ENCODE data around the gene PLSCR2.

The PLSCR2 gene

GRCh38 chr3:146471012-146471411, 1.7 kb upstream of the PLSCR2 start:
- H4K8ac ChIP-seq (ENCODE audit: low read depth, low read length) = no peak overlapping the region
- no CpG with 5 or more reads among the region's 1 CpG for WGBS (ENCODE audit: extremely low coverage, insufficient coverage, insufficient read length)
- H3K23ac ChIP-seq (ENCODE audit: low read length) = no peak overlapping the region

DNA sequence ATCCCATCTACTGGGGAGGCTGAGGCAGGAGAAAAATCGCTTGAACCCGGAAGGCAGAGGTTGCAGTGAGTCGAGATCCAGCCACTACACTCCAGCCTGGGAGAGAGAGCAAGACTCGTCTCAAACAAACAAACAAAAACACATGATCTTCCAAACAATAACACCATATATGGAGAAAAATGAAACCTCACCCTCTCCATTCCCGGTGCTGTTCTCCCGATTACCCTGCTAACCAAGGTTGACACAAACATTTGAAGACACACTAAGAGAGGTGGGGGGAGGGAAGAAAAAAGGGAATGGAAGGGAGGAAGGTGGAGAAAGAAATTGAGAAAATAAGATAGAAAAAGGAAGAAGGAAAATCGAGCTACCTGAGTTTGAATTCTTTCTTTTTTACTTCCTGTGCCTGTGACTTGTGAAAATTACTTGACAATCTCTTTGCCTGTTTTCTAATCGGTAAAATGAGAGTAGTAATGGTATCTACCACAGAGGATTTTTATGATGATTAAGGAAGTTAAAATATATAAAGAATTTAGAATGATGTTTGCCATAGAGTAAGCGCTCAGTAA, 1.1 kb upstream of the PLSCR2 start:
- no peak overlapping the region for H4K91ac ChIP-seq (ENCODE audit: low read depth, low read length)
- 100% methylated on average over 1 of the region's 9 CpGs for WGBS (ENCODE audit: extremely low coverage, insufficient coverage, insufficient read length)
- no peak overlapping the region for H2BK5ac ChIP-seq (ENCODE audit: low read depth, low read length, poor library complexity)
- DNase-seq = no peak
- H3K23ac ChIP-seq (ENCODE audit: low read length) = no peak overlapping the region
- H3K9me3 ChIP-seq (ENCODE audit: insufficient read depth, low read depth, low read length) = no peaks in the 10 kb centered on the region
- H2AFZ ChIP-seq (ENCODE audit: insufficient read depth, low read length, poor library complexity) = no peak overlapping the region
- H3K4ac ChIP-seq (ENCODE audit: low read depth, low read length) = no peak overlapping the region
- H3K79me1 ChIP-seq (ENCODE audit: low read length) = no peaks in the 10 kb centered on the region
- no peak overlapping the region for H4K8ac ChIP-seq (ENCODE audit: low read depth, low read length)
- no peaks in the 10 kb centered on the region for H3K36me3 ChIP-seq (ENCODE audit: control insufficient read depth in 1 of 2, insufficient read depth in 2 of 2, low read length in 2 of 2)
- H3K14ac ChIP-seq (ENCODE audit: low read length) = no peak overlapping the region
- H3K18ac ChIP-seq (ENCODE audit: low read length) = no peak overlapping the region
- H2AK5ac ChIP-seq (ENCODE audit: low read length) = no peak overlapping the region
- no peaks in the 10 kb centered on the region for H3K4me1 ChIP-seq (ENCODE audit: control insufficient read depth in 1 of 2, insufficient read depth in 2 of 2, low read length in 2 of 2)
- H2BK12ac ChIP-seq (ENCODE audit: low read length) = no peak overlapping the region
- no peaks in the 10 kb centered on the region for H3K79me2 ChIP-seq (ENCODE audit: control insufficient read depth, insufficient read depth, low read length, poor library complexity)
- H2BK120ac ChIP-seq (ENCODE audit: insufficient read depth, low read length, poor library complexity) = no peak overlapping the region
- no peak overlapping the region for H3K9ac ChIP-seq (ENCODE audit: low read length)
- H3K27ac ChIP-seq (ENCODE audit: low read depth, low read length) = no peak overlapping the region
- H3K4me2 ChIP-seq (ENCODE audit: low read length) = no peak overlapping the region
- H4K12ac ChIP-seq (ENCODE audit: low read depth, low read length) = no peak overlapping the region
- no peak overlapping the region for H3K4me3 ChIP-seq (ENCODE audit: low read depth, low read length)
- no peaks in the 10 kb centered on the region for H3K27me3 ChIP-seq (ENCODE audit: insufficient read depth, low read length)

More at GRCh38 chr3:146471012-146471411, 1.7 kb upstream of the PLSCR2 start:
- Histone ChIP-seq H4K91ac (ENCODE audit: low read depth, low read length) (no peak overlapping the region), H3K14ac (ENCODE audit: low read length) (no peak overlapping the region), H3K27me3 (ENCODE audit: insufficient read depth, low read length) (no peaks in the 10 kb centered on the region), H2BK12ac (ENCODE audit: low read length) (no peak overlapping the region), H3K27ac (ENCODE audit: low read depth, low read length) (no peak overlapping the region), H4K12ac (ENCODE audit: low read depth, low read length) (no peak overlapping the region), H3K9ac (ENCODE audit: low read length) (no peak overlapping the region), H2AK5ac (ENCODE audit: low read length) (no peak overlapping the region), H2BK120ac (ENCODE audit: insufficient read depth, low read length, poor library complexity) (no peak overlapping the region), H3K9me3 (ENCODE audit: insufficient read depth, low read depth, low read length) (no peaks in the 10 kb centered on the region), H2BK5ac (ENCODE audit: low read depth, low read length, poor library complexity) (no peak overlapping the region), H3K4me3 (ENCODE audit: low read depth, low read length) (no peak overlapping the region), H2AFZ (ENCODE audit: insufficient read depth, low read length, poor library complexity) (no peak overlapping the region), H3K79me2 (ENCODE audit: control insufficient read depth, insufficient read depth, low read length, poor library complexity) (no peaks in the 10 kb centered on the region), H3K4ac (ENCODE audit: low read depth, low read length) (no peak overlapping the region), H3K18ac (ENCODE audit: low read length) (no peak overlapping the region), H3K4me1 (ENCODE audit: control insufficient read depth in 1 of 2, insufficient read depth in 2 of 2, low read length in 2 of 2) (no peaks in the 10 kb centered on the region), H3K36me3 (ENCODE audit: control insufficient read depth in 1 of 2, insufficient read depth in 2 of 2, low read length in 2 of 2) (no peaks in the 10 kb centered on the region), H3K79me1 (ENCODE audit: low read length) (no peaks in the 10 kb centered on the region), H3K4me2 (ENCODE audit: low read length) (no peak overlapping the region)
- DNase-seq = no peak

GRCh38 chr3:146468671-146469149, 651 bp downstream of the PLSCR2 start:
- H4K8ac ChIP-seq (ENCODE audit: low read depth, low read length) = no peak overlapping the region
- no peak overlapping the region for H2AFZ ChIP-seq (ENCODE audit: insufficient read depth, low read length, poor library complexity)
- no peak overlapping the region for H3K4me3 ChIP-seq (ENCODE audit: low read depth, low read length)
- H2AK5ac ChIP-seq (ENCODE audit: low read length) = no peak overlapping the region
- H3K4ac ChIP-seq (ENCODE audit: low read depth, low read length) = no peak overlapping the region
- no peak overlapping the region for H2BK5ac ChIP-seq (ENCODE audit: low read depth, low read length, poor library complexity)
- no peaks in the 10 kb centered on the region for H3K79me1 ChIP-seq (ENCODE audit: low read length)
- WGBS (ENCODE audit: extremely low coverage, insufficient coverage, insufficient read length) = no CpG with 5 or more reads among the region's 10 CpGs
- peak in 1 of 2 donors; percentile 16 for DNase-seq
- H3K9me3 ChIP-seq (ENCODE audit: insufficient read depth, low read depth, low read length) = no peaks in the 10 kb centered on the region
- H3K36me3 ChIP-seq (ENCODE audit: control insufficient read depth in 1 of 2, insufficient read depth in 2 of 2, low read length in 2 of 2) = no peaks in the 10 kb centered on the region
- no peak overlapping the region for H4K12ac ChIP-seq (ENCODE audit: low read depth, low read length)
- no peaks in the 10 kb centered on the region for H3K4me1 ChIP-seq (ENCODE audit: control insufficient read depth in 1 of 2, insufficient read depth in 2 of 2, low read length in 2 of 2)
- H3K9ac ChIP-seq (ENCODE audit: low read length) = no peak overlapping the region
- H3K4me2 ChIP-seq (ENCODE audit: low read length) = no peak overlapping the region
- no peak overlapping the region for H3K23ac ChIP-seq (ENCODE audit: low read length)
- H2BK120ac ChIP-seq (ENCODE audit: insufficient read depth, low read length, poor library complexity) = no peak overlapping the region
- H3K27ac ChIP-seq (ENCODE audit: low read depth, low read length) = no peak overlapping the region
- no peaks in the 10 kb centered on the region for H3K79me2 ChIP-seq (ENCODE audit: control insufficient read depth, insufficient read depth, low read length, poor library complexity)
- no peak overlapping the region for H3K14ac ChIP-seq (ENCODE audit: low read length)
- no peak overlapping the region for H3K18ac ChIP-seq (ENCODE audit: low read length)
- no peak overlapping the region for H4K91ac ChIP-seq (ENCODE audit: low read depth, low read length)
- H3K27me3 ChIP-seq (ENCODE audit: insufficient read depth, low read length) = no peaks in the 10 kb centered on the region
- H2BK12ac ChIP-seq (ENCODE audit: low read length) = no peak overlapping the region

DNA sequence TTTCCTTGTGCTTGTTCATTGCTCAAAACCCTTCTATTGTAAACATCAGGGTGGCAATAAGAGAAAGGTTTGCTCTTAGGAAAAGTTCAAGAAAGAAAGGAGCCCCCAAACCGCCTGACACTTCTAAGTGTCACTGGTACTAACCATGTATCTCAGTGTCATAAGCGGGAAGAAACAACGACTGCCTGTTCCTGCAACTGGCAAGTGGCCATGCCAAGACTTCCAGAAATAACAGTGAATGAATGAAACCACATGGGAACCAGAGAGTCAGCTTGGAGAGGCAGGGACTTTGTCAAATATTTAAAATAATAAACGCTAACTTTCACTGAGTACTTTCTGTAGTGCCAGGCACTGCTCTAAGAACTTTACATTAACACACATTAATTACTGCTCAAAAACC, 1.1 kb downstream of the PLSCR2 start:
- H3K27me3 ChIP-seq (ENCODE audit: insufficient read depth, low read length) = no peaks in the 10 kb centered on the region
- no peak overlapping the region for H3K4me3 ChIP-seq (ENCODE audit: low read depth, low read length)
- H4K8ac ChIP-seq (ENCODE audit: low read depth, low read length) = no peak overlapping the region
- H4K12ac ChIP-seq (ENCODE audit: low read depth, low read length) = no peak overlapping the region
- H3K14ac ChIP-seq (ENCODE audit: low read length) = no peak overlapping the region
- no peak overlapping the region for H3K27ac ChIP-seq (ENCODE audit: low read depth, low read length)
- no peaks in the 10 kb centered on the region for H3K79me1 ChIP-seq (ENCODE audit: low read length)
- H3K9ac ChIP-seq (ENCODE audit: low read length) = no peak overlapping the region
- no peaks in the 10 kb centered on the region for H3K4me1 ChIP-seq (ENCODE audit: control insufficient read depth in 1 of 2, insufficient read depth in 2 of 2, low read length in 2 of 2)
- no peak overlapping the region for H2AFZ ChIP-seq (ENCODE audit: insufficient read depth, low read length, poor library complexity)
- no peak overlapping the region for H2BK120ac ChIP-seq (ENCODE audit: insufficient read depth, low read length, poor library complexity)
- no peak overlapping the region for H2BK5ac ChIP-seq (ENCODE audit: low read depth, low read length, poor library complexity)
- H2AK5ac ChIP-seq (ENCODE audit: low read length) = no peak overlapping the region
- no peak overlapping the region for H4K91ac ChIP-seq (ENCODE audit: low read depth, low read length)
- H3K18ac ChIP-seq (ENCODE audit: low read length) = no peak overlapping the region
- no peak overlapping the region for H3K23ac ChIP-seq (ENCODE audit: low read length)
- H3K36me3 ChIP-seq (ENCODE audit: control insufficient read depth in 1 of 2, insufficient read depth in 2 of 2, low read length in 2 of 2) = no peaks in the 10 kb centered on the region
- H2BK12ac ChIP-seq (ENCODE audit: low read length) = no peak overlapping the region
- H3K79me2 ChIP-seq (ENCODE audit: control insufficient read depth, insufficient read depth, low read length, poor library complexity) = no peaks in the 10 kb centered on the region
- H3K4ac ChIP-seq (ENCODE audit: low read depth, low read length) = no peak overlapping the region
- H3K9me3 ChIP-seq (ENCODE audit: insufficient read depth, low read depth, low read length) = no peaks in the 10 kb centered on the region
- no peak for DNase-seq
- no CpG with 5 or more reads among the region's 4 CpGs for WGBS (ENCODE audit: extremely low coverage, insufficient coverage, insufficient read length)
- no peak overlapping the region for H3K4me2 ChIP-seq (ENCODE audit: low read length)

Data from trophoblast cell (in vitro differentiated cells and primary cell).